HG03175 (cell line): ENCODE data around the gene TIPRL.
"Not testable (repeated sequence)": the region's sequence is repeated elsewhere in the genome, so short reads cannot be mapped to it uniquely, and the experiment has no call there.

Source experiments
- ATAC-seq: cut with Tn5 transposase; IDR thresholded peaks from one replicate; pipeline ENCODE4 v1.9.1; 2021; ENCODE audit warnings: mild to moderate bottlenecking, moderate library complexity; ENCODE audit not compliant: unreplicated experiment

Gene TIPRL

DNA sequence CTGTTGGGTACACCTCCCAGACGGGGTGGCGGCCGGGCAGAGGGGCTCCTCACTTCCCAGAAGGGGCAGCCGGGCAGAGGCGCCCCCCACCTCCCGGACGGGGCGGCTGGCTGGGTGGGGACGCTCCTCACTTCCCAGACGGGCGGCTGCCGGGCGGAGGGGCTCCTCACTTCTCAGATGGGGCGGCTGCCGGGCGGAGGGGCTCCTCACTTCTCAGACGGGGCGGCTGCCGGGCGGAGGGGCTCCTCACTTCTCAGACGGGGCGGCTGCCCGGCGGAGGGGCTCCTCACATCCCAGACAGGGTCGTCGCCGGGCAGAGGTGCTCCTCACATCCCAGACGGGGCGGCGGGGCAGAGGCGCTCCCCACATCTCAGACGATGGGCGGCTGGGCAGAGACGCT lies 28.9 kb downstream of the TIPRL start:
- not testable (repeated sequence) for ATAC-seq

DNA sequence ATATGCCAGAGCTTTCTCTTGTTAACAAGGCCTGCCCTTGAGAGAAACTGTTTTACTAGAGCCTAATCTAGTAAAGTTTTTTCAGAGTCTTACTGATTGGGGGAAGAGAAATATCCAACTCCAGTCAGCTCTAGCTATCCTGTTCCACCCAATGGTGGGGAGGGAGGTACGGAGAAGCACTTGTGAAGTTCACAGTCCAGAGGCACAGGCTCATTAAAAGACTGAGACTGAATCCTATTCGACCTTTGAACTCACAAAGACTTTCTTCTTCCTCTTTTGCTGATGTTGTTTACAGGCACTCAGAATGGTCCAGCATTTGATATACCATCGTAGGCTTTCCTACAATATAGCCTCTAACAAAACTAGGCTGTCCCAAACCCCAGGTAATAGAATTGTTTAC lies 31.6 kb downstream of the TIPRL start:
- no peak for ATAC-seq

DNA sequence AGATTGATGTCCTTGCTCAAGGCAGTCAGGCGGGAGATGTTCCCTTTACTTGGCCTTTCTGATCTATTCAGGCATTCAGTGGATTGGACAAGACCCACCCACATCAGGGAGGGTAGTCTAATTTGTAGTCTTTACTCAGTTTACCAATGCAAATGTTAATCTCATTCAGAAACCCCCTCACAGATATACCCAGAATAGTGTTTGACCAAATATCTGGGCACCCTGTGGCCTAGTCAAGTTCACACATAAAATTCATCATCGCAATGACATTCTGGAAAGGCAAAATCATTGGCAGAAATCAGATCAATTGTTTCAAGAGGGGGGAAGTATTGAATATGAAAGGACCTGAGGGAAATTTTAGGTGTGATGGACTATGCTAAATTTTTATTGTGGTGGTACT lies 34.6 kb downstream of the TIPRL start:
- ATAC-seq: no peak

DNA sequence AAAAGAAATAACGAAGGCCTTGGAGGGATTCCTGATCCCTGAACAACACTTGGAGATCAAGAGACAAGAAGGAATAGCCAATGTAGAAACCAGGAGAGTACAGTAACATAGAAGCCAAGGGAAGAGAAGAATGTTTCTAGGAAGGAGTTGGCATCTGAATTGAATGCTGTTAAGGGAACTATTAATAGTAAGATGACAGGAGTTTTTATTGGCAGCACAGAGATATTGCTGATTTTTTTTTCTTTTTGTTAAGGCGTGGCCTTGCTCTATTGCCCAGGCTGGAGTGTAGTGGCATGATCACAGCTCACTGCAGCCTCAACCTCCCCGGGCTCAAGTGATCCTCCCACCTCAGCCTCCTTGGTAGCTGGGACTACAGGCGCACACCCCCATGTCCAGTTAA lies 37.4 kb downstream of the TIPRL start:
- no peak for ATAC-seq

DNA sequence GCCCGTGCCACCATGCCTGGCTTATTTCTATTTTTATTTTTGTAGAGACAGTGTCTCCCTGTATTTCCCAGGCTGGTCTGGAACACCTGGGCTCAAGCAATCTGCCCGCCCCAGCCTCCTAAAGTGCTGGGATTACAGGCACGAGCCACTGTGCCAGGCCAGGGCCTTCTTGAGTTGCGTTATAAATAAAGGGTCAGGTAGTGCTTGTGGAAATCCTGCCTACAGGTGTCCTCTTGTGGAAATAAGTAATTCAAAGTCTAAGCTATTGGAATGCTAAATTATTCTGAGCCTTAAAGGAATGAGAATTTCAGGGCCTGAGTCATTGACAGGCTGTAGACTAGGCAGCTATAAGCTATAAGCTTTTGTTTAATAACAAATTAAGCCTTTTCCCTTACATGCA lies 38.9 kb downstream of the TIPRL start:
- ATAC-seq: no peak

DNA sequence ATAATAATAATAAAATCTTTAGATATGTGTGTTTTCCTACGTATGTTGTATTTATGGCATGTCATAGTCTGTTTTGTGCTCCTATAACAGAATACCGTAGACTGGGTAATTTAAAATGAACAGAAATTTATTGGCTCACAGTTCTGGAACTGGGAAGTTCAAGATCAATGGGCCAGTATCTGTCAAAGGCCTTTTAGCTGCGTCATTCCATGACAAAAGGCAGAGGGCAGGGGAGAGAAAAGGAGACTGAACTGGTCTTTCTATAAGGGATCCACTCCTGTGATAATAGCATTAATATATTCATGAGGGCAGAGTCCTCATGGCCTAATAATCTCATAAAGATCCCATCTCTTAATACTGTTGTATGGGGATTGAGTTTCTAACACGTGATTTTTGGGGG lies 39.9 kb downstream of the TIPRL start:
- no peak for ATAC-seq

DNA sequence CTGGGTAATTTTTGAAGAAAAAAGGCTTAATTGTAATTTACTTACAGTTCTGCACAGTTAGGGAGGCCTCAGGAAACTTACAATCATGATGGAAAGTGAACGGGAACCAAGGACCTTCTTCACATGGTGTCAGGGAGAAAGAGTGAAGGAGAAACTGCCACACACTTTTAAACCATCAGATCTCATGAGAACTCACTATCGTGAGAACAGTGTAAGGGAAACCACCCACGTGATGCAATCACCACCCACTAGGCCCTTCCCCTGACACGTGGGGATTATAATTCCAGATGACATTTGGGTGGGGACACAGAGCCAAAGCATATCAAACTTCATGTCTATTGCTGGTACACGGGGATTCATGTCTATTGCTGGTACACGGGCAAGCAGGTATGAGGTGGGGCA lies 41.7 kb downstream of the TIPRL start:
- no peak for ATAC-seq

DNA sequence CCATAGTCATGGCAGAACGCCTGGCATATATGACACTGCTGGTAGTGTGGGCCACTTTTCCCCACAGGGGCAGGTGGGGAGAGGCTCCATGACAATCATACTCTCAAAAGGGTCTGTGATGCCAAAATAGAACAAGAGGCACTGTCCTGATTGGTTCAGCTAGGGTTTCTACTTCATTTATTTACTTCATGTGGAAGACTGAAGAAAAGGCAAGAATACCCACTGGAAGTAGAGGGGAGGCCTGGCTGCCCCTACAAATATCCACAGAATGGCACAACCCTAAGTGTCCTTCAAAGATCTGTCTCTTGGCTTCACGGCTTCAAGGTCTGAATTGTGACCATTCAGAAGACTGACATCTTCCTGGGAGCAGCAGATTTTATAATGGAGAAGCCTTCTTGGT lies 42.5 kb downstream of the TIPRL start:
- ATAC-seq: no peak

DNA sequence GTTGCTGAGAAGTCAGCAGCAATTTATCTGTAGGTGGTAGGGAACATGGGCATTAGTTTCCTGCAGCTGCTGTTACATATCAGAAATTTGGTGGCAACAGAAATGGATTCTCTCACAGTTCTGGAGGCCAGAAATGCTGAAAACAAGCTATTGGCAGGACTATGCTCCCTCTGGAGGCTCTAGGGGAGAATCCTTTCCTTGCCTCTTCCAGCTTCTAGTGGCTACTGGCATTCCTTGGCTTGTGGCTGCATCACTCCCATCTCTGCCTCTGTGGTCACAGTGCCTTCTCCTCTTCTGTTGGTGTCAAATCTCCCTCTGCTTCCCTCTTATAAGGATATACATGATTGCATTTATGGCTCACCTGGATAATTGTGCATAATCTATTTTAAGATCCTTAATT lies 44.5 kb downstream of the TIPRL start:
- ATAC-seq: no peak

DNA sequence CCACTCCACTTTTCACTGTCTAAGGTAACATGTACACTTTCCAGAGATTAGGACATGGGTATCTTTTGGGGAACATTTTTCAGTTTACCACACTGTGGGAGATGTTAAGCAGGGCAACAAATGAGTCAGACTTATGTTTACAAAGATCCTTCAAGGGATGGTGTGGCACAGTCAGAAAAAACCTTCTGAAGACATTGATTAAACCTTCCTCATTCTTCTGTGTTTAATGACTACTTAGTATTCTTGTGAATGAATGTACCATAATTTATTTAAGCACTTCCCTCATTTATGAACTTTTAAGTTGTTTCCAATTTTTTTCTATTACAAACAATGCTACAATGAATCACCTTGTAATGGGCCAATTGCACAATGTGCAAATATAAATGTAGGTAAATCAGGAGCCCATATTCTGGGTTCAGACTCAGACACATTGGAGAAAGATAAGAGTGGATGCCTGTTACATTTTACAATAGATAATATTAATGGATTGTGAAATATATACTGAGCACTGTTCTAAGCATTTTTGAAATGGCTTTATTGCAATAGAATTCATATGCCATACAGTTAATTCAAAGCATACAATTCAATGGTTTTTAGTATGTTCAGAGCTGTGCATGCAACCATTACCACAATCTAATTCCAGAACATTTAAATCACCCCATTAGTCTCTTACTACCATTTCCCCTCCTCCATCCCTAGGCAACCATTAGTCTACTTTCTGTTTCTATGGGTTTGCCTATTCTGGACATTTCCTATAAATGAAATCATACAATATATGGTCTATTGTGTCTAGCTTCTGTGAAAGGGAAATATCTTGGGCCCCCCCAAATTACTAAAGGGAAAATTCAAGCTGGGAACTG lies 45.1 kb downstream of the TIPRL start:
- no peak for ATAC-seq

DNA sequence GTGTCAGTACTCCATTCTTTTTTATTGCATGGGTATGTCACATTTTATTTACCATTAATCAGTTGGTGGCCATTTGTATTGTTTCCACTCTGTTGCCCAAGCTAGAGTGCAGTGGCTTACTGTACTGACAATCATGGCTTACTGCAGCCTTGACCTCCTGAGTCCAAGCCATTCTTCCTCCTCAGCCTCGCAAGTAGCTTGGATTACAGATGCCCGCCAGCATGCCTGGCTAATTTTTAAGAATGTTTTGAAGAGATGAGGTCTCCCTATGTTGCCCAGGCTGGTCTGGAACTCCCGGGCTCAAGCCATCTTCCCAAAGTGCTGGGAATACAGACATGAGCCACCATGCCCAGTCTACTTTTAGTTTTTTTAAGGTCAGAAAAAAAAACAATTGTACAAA lies 46.2 kb downstream of the TIPRL start:
- no peak for ATAC-seq

DNA sequence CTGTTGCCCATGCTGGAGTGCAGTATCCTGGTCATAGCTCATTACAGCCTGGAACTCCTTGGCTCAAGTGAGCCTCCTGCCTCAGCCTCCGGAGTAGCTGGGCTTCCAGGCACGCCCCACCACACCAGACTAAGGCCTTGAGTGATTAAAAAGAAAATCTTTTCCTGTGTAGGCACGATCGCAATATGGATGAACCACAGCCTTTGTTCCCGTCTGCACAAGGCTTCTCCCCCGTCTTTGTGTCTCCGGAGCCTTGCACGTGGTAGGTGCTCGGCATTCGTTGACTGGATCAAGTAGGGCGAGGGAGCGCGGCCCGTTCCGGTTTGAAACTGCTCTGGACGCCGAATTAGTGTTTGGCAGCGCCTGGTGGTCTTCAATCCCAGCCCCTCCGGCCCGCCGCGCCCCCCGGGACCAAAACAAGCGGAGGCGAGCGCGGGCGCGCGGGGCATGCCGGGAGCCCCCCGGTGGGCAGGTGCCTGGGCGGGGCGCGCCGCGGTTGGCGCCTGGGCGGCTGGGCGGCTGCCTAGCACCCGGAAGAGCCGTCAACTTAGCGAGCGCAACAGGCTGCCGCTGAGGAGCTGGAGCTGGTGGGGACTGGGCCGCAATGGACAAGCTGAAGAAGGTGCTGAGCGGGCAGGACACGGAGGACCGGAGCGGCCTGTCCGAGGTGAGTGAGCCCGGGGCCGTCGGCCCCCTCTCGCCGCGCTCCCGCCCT lies 46.9 kb downstream of the TIPRL start, which contains the start of gene SFT2D2:
TSS of gene SFT2D2 (plus strand) at position 529 of the 715 bp plus-strand sequence. CDS start at position 605, 76 bp downstream.
- ATAC-seq: peak; percentile 74

DNA sequence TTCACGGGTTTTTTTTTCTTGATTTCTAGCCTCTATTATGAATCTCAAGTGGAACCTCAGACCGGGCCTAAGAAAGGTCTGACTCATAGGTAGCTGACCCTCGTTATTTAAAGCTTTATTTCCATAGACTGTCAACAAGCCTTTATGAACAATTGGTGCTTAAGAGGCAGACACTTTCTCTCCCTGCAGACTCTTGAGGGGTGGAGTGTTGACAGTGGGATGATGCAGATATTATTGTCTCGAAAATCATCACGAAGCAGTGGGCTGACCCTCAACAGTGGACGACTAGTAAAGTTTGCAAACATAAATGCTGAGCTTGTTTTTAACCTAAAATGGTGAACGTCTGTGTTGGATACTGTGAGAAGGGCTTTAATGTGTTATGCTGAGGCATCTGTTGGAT lies 48.9 kb downstream of the TIPRL start:
- ATAC-seq: no peak

DNA sequence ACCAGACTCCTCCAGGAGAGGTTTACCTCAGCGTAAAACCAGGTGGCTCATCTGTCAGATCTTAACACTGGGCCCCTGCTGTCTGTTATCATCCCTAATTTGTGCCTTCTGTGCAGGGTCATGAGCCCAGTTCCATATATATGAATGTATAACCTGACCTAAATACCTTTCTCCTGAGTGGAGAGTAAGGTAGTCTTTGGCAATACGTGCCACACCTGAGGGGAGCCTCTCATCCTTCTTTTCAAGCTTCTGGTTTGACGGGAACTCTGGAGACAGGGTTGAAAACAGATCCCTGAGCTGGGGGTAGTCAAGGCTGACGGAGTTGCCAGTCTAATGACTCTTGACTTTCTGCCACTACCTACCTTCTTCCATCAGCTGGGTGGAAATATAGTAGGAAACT lies 51.1 kb downstream of the TIPRL start:
- no peak for ATAC-seq

DNA sequence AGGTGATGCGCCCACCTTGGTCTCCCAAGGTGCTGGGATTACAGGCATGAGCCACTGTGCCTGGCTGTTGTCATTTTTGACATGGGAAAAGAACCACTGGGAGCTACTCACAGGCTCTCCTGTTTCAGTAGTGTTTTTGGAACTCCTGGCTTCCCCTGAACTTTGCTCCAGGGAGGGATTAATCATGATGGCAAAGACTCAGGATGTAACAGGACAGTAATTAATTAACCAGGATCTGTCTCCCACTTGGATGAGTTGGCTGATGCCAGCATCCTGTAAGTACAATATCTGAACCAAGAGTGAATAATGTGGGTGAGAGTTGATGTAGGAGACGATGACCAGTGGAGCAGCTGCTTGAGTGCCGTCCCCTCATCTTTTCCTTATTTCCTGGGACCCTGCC lies 51.9 kb downstream of the TIPRL start:
- ATAC-seq: no peak

DNA sequence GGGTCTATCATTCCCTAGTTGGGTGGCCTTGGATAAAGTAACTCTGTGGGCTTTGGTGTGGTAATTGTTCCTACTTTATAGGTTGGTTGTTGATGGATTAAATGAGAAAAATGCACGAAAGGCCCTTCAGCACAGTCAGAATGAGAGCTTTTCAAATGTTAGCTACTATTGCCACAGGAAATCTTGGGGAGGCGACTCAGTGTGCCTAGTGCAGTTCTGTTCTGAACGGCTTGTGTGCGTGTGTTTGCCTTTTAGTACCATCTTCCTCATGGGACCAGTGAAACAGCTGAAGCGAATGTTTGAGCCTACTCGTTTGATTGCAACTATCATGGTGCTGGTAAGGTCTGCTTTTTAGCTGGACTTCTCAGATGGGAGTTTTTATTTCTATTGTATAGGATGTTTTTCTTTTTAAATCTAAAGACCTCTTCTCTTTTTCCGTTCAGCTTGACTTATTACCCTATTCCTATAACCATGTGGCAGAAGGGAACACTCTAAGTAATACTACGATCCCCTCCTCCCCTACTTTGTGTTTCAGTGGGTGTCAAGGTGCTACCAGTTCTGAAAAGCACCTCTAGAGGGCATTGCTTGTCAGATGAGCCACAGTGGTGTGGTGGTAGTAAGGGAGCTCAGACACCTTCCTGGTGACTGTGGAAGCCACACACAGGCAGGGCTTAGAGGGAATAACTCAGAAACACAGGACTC lies 56.2 kb downstream of the TIPRL start:
- ATAC-seq: peak; percentile 85

DNA sequence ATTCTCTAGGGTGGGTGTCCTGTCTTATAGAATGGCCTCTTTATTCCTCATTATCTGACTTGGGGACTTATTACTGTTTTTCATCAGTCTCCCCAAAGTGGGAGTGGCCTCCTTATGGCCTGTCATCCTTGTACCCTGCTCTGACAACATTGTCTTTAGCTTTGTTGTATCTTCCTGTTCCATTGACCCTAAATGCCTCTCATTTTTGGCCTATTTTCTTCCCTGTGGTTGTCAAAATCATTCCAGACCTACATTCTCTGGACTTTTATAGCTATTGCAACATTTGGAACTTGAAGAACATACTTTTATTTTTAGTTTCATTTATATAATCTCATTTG lies 56.8 kb downstream of the TIPRL start:
- ATAC-seq: peak; percentile 15

DNA sequence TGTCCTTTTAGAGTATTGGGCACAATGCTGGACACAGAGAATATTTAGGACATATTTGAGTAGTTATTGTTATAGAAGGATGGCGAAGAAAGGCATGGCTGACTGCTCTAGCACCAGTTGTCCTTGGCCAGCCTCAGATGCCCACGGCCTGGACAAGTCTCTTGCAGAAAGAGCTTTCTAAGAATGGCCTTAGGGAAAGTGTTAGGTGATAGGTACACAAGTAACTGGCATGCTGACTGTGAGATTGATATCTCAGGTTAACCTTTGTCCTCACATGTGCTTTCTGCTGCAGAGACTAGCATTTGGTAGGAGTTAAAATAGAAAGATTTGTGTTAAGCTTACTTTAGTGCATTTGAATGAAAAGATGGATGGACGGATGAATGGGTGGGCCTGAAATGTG lies 57.2 kb downstream of the TIPRL start:
- no peak for ATAC-seq

DNA sequence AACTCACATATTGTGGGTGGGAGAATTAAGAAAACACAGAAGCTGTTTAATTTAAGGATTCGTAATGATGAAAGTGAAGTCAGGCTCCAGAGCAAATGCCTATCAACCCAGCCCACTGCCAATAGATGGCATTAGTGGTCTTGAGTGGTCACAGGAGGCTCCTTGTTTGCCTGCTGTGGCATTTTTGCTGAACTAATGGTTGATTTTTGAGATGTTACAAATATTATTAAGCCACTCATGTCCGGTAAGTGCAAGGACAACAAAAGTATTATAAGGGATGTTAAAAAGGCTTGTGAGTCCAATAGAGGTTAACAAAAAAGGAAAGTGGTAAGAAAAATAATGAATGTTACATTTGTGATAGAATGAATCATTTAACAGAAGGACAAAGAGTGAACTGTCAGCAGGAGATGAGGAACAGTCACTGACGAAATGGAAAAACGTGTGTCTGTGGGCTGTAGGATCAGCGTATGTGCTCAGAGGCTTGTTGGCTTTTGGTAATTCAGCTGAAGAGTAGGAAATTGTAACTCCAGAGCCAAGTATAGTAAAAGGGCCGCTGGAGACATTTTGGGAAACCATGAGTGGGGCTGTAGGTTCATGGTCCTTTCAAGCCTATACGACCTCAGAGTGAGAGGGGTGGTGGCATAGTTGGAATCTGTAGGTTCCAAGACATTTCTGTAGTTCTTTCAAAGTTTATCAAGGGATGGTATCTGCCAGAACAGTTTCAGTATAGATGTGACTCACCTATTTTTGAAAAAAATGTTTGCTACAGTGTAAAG lies 58.3 kb downstream of the TIPRL start:
- ATAC-seq: no peak

DNA sequence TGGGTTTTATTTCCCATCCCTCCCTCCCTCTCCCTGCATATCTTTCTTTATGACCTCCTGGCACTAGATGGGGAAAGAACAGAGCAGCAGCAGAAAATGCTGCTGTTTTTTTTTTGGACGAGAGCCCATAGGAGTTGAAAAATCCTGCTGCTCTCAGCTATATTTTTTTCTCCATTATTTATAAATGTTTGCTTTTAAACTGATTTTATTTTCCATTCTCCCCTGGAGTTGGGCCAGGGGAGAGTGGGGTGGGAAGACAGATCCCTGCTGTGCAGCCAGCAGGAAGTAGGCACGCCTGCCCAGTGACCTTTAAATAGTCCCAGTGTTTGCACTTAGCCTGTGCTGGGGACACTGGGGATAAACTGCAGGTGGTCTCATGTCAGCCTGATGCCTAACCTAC lies 64.4 kb downstream of the TIPRL start:
- no peak for ATAC-seq

DNA sequence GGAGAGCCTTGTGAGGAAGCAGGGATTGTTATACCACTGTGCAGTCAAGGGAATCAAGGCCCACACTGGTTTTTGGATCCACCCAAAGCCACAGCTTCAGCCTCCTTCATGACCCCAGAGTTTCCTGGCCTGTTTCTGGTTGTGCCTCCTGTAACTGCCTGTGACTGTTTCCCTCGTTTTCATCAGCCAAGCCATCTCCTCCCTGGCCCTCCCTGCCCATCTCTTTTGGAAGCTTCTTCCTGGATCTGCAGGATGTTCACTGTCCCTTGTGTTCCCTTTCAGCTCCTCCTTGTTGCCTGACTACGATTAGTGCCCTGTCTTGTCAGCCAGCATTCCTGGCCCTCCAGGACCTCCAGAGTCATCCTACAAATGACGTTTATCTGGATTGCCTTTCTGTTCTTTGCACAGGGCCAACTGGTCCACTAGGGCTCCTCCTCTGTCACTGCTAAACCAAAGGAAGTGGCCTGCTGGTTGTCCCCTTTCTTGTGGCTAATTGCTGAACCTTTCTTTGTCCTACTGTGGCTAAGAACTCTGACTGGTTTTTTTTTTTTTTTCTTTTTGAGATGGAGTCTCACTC lies 65.0 kb downstream of the TIPRL start:
- ATAC-seq: no peak
